Neutrophil (primary cell): ENCODE results near the gene MMP19.
A peak's percentile ranks its signal among the peaks of the same experiment; 100 is the strongest.

Experiments used
- H3K27ac ChIP-seq: fragments of 200-600 bp; sonication (generic); 2 replicates; pipeline ENCODE4 v1.5.1; 2016; ENCODE audit warnings: mild to moderate bottlenecking, moderate library complexity
- H3K27me3 ChIP-seq: fragments of 200-600 bp; sonication (generic); 2 replicates; pipeline ENCODE4 v1.6.0; 2016; ENCODE audit warnings: mild to moderate bottlenecking
- H3K36me3 ChIP-seq: fragments of 200-600 bp; sonication (generic); 2 replicates; pipeline ENCODE4 v1.5.1; 2017
- H3K4me1 ChIP-seq, 2 experiments: fragments of 200-600 bp in 1 of 2; sonication (generic) in 1 of 2; 1 replicate in 1 of 2; 2 replicates in 1 of 2; pipeline versions ENCODE4 v1.5.1 to v1.6.1; 2013 to 2016; ENCODE audit warnings: low read depth in 1 of 2, low read length in 1 of 2, mild to moderate bottlenecking in 1 of 2, moderate library complexity in 1 of 2; ENCODE audit not compliant: control insufficient read depth in 1 of 2, insufficient read depth in 1 of 2
- H3K4me3 ChIP-seq, 2 experiments: fragments of 200-600 bp in 1 of 2; sonication (generic) in 1 of 2; 1 replicate in 1 of 2; 2 replicates in 1 of 2; pipeline ENCODE4 v1.5.1; 2013 to 2016; ENCODE audit warnings: low read depth in 1 of 2, low read length in 1 of 2, mild to moderate bottlenecking in 1 of 2, moderate library complexity in 1 of 2
- H3K9me3 ChIP-seq: fragments of 200-600 bp; sonication (generic); 2 replicates; pipeline ENCODE4 v1.5.1; 2016
- CTCF ChIP-seq: fragments of 200-600 bp; sonication (generic); IDR thresholded peaks from 2 replicates; pipeline ENCODE4 v1.5.1; 2016; ENCODE audit warnings: antibody characterized with exemption

Gene MMP19

GRCh38 chr12:55830601-55831446 is 11.9 kb downstream of the MMP19 start:
- H3K36me3 ChIP-seq, result no peaks in the 10 kb centered on the region
- peaks cover 31% of the 10 kb centered on the region in 2 experiments for H3K4me1 ChIP-seq
- peak overlapping the region; percentile 85 to 98 for H3K4me3 ChIP-seq
- H3K27me3 ChIP-seq, result no peaks in the 10 kb centered on the region
- TF ChIP-seq CTCF, result no peak
- peak overlapping the region; percentile 31 for H3K27ac ChIP-seq
- H3K9me3 ChIP-seq, result no peaks in the 10 kb centered on the region

- H3K27me3 ChIP-seq, result no peaks in the 10 kb centered on the region
- TF ChIP-seq CTCF, result no peak
- peak overlapping the region; percentile 85 to 98 for H3K4me3 ChIP-seq
- peak overlapping the region; percentile 89 for H3K27ac ChIP-seq
- no peaks in the 10 kb centered on the region for H3K36me3 ChIP-seq
- H3K9me3 ChIP-seq, result no peaks in the 10 kb centered on the region
- peaks cover 31% of the 10 kb centered on the region in 2 experiments for H3K4me1 ChIP-seq
Observed at GRCh38 chr12:55829967-55830600, 12.7 kb downstream of the MMP19 start.

- Histone ChIP-seq H3K36me3 (peaks cover under 1% of the 10 kb centered on the region), H3K9me3 (no peaks in the 10 kb centered on the region), H3K4me3 (peak overlapping the region; percentile 85 to 98), H3K27ac (peak overlapping the region; percentile 89), H3K27me3 (no peaks in the 10 kb centered on the region), H3K4me1 (peaks cover 31% of the 10 kb centered on the region in 2 experiments)
- no peak for TF ChIP-seq CTCF
Observed at GRCh38 chr12:55828357-55828756, 14.4 kb downstream of the MMP19 start.

GRCh38 chr12:55827806-55828205 is 14.9 kb downstream of the MMP19 start:
- peaks cover 31% of the 10 kb centered on the region in 2 experiments for H3K4me1 ChIP-seq
- H3K36me3 ChIP-seq, result peaks cover 6% of the 10 kb centered on the region
- TF ChIP-seq CTCF, result no peak
- peak overlapping the region; percentile 89 for H3K27ac ChIP-seq
- no peaks in the 10 kb centered on the region for H3K27me3 ChIP-seq
- H3K9me3 ChIP-seq, result no peaks in the 10 kb centered on the region
- H3K4me3 ChIP-seq, result no peak overlapping the region

- Histone ChIP-seq H3K36me3 (peaks cover 37% of the 10 kb centered on the region), H3K4me1 (peaks cover 17 to 20% of the 10 kb centered on the region in 2 experiments), H3K27me3 (no peaks in the 10 kb centered on the region), H3K4me3 (no peak overlapping the region), H3K9me3 (no peaks in the 10 kb centered on the region), H3K27ac (no peak overlapping the region)
- TF ChIP-seq CTCF, result no peak
Observed at GRCh38 chr12:55824726-55825125, 18.0 kb downstream of the MMP19 start.
